HG03520 (cell line): ENCODE measurements around the gene SGK2.

Experiments
- ATAC-seq: cut with Tn5 transposase; IDR thresholded peaks from one replicate; pipeline ENCODE4 v1.9.1; 2021; ENCODE audit warnings: mild to moderate bottlenecking, moderate library complexity; ENCODE audit not compliant: unreplicated experiment

Gene SGK2

GRCh38 chr20:43559147-43559987, 540 bp downstream of the SGK2 start:
- ATAC-seq: no peak

GRCh38 chr20:43560974-43561373, 2.1 kb downstream of the SGK2 start:
- ATAC-seq: no peak

GRCh38 chr20:43563429-43563828, 4.6 kb downstream of the SGK2 start:
- ATAC-seq: no peak

- ATAC-seq: no peak
Observed at GRCh38 chr20:43563991-43564390, 5.2 kb downstream of the SGK2 start.

GRCh38 chr20:43564455-43564854, 5.6 kb downstream of the SGK2 start:
- ATAC-seq: no peak

- no peak for ATAC-seq
Observed at GRCh38 chr20:43564993-43565757, 6.3 kb downstream of the SGK2 start.

- ATAC-seq: no peak
Observed at GRCh38 chr20:43565758-43566104, 6.9 kb downstream of the SGK2 start.

GRCh38 chr20:43567477-43567876, 8.7 kb downstream of the SGK2 start:
- no peak for ATAC-seq

- no peak for ATAC-seq
Observed at GRCh38 chr20:43568706-43569105, 9.9 kb downstream of the SGK2 start.

- ATAC-seq: no peak
Observed at GRCh38 chr20:43569282-43569681, 10.5 kb downstream of the SGK2 start.

- no peak for ATAC-seq
Observed at GRCh38 chr20:43570496-43570895, 11.7 kb downstream of the SGK2 start.

- no peak for ATAC-seq
Observed at GRCh38 chr20:43571310-43571709, 12.5 kb downstream of the SGK2 start.

- no peak for ATAC-seq
Observed at GRCh38 chr20:43571771-43572170, 12.9 kb downstream of the SGK2 start.

GRCh38 chr20:43572891-43573290, 14.1 kb downstream of the SGK2 start:
- ATAC-seq: no peak

GRCh38 chr20:43576108-43576507, 17.3 kb downstream of the SGK2 start:
- no peak for ATAC-seq

GRCh38 chr20:43579861-43580793, 21.3 kb downstream of the SGK2 start:
- no peak for ATAC-seq

GRCh38 chr20:43583133-43583864, 24.5 kb downstream of the SGK2 start:
- ATAC-seq: no peak

- no peak for ATAC-seq
Observed at GRCh38 chr20:43583982-43584432, 25.2 kb downstream of the SGK2 start.

- ATAC-seq: no peak
Observed at GRCh38 chr20:43584448-43585136, 25.8 kb downstream of the SGK2 start.

- no peak for ATAC-seq
Observed at GRCh38 chr20:43586641-43587040, 27.8 kb downstream of the SGK2 start.
